ENCODE results near the gene SLC22A4.

- TF ChIP-seq CTCF (IDR thresholded peaks at IDR 0.05): no peak
- TF ChIP-seq EP300 (IDR thresholded peaks at IDR 0.05): no peak
- TF ChIP-seq POLR2A (IDR thresholded peaks at IDR 0.05): peak in 1 of 4 donors; percentile 27
These were observed 4.4 kb downstream of the SLC22A4 start for GRCh38 chr5:132298298-132299212.

Measured in upper lobe of left lung (tissue), 4 donors.